ENCODE data around the gene FBXO39. TPM values are rescaled to one million over a fixed set of nuclear protein-coding genes. Genes with fewer than 3 reads are reported as not detected.
"Not testable (repeated sequence)": the region's sequence is repeated elsewhere in the genome, so short reads cannot be mapped to it uniquely, and the experiment has no call there.

FBXO39 gene
- total RNA-seq, 1 experiment from 2014 or later = not detected

DNA sequence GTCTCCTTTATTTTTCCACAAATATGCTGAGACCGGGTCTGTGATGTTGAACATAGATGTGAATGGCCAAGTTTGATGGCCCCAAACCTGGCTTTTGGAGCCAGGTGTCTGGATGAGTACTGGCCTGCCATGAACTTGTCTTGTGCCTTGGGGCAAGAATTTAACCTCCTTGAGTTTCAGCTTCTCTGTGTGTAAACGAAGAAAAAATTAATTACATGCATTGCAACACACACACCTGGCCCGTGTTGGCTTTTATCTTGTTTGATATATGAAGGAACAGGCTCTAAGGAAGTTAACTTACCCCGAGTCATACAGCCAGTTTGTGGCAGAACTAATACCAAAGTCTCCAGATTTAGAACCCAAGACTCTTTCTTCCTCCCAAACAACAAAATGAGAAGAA is 13.1 kb downstream of the FBXO39 start:
- DNase-seq (ENCODE audit: low read depth) = no peak

DNA sequence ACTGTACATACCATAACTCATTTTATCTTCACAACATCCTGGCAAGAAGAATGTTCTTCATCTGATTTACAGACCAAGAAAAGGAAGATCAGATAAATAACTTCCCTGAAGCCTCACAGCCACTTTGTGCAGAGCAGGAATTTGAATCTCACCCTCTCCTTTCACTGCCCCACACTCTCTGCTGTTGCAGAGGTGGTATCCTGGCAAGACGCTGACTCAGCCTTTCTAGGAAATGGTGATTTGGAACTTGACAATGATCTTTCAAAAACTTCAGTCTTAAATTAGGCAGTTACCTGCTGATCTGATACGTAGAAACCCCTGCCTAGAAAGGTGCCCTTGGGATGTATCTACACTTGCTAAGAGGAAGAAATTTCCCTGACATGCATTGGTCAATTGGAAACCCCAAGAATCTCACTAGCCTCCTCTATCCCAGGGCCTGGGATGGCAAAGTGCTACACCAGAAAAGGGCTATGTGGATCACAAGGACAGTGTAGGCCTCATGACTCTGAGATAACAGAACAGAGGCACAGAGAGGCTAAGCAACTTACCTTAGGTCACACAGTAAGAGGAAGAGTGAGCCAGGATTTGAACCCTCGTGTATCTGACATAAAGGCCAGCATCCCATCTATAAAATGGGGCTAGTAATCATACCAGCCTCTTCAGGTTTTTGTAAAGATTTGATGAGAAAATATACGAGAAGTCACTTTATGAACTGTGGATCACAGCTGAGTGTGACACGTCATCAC is 17.9 kb downstream of the FBXO39 start:
- no peak for DNase-seq (ENCODE audit: low read depth)

DNA sequence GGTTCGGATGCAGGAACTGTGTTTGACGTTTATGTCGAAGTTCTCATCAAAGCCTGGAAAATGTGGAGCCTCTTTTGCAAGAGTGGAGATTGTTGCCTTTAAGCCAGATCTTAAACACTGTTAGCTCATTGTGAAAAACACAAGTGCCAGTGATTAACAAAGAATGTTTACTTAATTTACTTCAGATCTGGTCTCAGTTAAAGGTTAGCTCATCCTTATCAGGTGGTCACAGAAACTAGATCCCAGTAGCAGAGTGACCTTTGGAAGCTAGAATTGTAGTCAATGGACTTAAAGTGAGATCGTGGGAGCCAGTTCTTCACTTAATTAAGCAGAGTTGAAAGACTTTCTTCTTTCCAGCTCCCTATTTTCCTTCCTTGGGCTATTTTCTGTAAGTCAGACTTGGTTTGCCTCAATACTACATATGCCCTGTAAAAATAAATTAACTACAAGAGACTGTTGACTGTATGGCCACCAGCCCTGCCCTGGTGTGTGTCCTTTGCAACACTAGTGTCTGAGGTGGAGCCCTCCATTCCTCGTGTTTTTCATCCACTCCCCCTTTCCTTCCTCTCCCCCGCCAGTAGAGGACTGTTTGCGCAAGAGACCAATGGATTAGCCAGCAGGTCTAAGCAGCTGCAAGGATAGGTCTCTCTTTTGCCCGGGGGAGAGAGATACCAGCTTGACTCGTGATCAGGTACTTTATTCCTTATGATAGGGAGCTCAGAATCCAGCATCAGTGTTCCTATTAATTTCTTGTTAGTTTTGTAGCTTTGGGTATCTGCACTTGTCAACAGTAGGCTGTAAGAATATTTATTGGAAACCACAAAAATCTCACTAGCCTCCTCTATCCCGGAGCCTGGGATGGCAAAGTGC is 20.2 kb downstream of the FBXO39 start:
- DNase-seq (ENCODE audit: low read depth) = no peak

DNA sequence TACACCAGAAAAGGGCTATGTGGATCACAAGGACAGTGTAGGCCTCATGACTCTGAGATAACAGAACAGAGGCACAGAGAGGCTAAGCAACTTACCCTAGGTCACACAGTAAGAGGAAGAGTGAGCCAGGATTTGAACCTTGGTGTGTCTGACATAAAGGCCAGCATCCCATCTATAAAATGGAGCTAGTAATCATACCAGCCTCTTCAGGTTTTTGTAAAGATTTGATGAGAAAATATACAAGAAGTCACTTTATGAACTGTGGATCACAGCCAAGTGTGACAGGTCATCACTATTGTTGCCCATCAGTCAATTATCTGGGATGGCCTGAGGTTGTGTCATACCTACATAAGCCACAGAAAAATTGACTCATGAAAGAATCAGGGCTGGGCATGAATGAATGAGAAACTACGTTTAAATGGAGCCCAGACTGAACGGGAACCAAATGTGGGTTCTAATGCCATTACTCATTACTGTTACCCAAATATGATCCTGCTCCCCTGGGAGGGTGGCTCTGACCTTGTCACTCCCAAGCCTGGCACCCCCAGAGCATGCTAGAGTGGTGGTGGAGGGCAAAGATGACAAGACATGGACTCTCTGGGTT is 21.0 kb downstream of the FBXO39 start:
- peak; percentile 47 for DNase-seq (ENCODE audit: low read depth)

DNA sequence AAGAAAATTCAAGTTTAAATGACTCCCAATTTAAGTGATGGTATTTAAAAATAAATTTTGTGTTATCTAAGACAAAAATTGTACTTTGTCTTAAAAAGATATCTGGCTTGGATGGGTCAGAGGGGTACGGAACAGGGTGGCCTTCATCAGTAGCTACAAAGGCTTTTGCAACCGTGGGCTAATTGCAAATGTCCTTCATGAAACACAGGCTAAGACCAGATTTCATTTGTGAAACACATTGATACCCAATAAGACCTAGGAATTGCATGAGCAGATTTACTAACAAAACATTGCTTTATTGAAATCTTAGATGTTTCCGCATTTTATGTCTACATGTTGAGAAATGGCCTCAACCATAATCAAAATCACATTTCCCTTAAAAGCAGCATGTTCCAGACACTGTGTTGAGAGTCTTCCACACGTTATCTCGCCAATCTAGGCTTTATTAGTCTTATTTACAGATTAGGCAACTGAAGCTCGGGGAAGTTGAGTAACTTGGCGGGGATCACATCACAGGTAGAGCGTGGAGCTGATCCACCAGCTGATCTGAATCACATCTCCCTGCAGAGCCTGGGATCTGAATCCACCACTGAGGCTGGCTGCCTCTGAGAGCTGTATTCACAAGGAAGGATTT is 21.8 kb downstream of the FBXO39 start:
- DNase-seq (ENCODE audit: low read depth) = no peak

DNA sequence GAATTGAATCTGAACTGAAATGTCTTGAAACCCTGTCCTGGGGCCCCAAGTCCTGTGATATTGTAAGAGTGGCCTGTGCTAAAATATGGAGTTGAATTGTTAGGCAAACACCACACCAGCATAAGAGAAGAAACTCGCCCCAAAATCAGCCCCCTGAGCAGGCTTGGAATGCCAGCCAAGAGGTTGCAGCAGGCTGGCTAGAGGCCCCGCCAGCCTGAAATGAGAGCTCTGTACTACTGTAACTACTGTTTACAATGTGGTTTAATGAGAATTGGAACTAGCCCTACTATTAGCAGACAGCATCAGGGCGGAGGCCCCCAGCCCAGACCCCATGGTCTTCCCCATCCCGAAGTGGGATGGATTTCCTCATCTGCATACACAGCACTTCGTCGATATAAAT is 23.7 kb downstream of the FBXO39 start:
- DNase-seq (ENCODE audit: low read depth) = no peak

DNA sequence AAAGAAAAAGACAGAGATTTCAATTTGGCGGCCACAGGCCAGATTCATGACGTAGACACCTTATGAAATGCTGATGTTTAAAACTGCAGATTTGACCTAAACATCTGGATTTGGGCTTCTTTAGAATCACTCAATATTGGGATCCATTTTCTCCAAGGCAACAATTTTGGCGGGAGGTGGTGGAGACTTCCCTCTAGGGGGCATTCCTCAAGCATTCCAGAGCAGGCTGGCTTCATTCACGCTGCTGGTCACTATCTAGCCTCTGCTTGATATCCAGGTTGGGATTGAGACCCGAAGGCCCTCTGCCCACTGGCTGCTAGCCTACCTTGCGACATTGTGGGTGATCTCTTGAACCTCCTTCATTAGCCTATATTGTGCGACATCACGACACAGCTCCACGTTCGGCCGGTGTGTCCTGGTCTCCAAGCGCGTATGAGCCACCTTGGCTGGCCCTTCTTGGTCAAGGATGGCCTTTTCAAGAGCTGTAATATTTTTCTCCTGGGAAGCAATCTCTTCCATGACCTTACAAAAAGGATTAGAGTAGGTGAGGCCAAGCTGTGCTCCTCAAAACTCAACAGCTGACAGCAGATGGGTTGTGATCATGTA is 24.5 kb downstream of the FBXO39 start:
- DNase-seq (ENCODE audit: low read depth) = no peak

DNA sequence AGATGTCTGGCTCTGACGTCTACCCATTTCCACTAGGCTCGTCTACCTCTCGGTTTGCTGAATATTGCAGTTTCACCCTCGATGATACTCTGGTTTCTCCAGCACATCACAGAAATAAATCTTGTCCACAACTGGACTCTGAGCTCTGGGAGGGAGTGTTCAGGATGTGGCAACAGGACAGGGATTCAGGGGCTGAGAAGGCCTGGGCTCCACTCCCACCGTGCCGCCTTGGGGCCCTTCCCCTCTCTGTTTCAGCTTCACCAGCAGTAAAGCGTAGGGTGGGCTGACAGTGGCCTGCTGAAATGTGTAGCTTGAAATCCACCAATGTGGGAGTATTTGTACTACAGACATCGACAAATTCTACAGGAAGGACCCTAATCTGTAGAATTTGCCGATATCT is 35.5 kb downstream of the FBXO39 start:
- no peak for DNase-seq (ENCODE audit: low read depth)

DNA sequence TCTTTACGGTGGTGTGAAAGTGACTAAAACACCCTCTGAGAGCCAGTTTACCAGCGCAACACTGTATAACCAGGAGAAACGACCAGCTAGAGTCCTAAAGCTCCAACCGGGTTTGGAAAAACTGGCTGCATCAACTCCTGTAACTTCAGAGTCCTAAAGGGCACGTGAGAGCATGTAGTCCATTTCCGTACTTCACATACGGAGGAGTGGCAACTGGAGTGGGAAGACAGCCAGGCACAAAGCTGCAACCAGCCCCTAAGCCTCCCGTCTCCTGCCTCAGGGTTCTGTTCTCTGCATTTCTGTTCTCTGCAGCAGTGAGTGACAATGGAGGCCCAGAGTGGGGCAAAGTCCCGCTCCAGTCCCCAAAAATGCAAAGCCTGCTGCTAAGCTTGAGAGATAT is 36.3 kb downstream of the FBXO39 start:
- DNase-seq (ENCODE audit: low read depth) = no peak

DNA sequence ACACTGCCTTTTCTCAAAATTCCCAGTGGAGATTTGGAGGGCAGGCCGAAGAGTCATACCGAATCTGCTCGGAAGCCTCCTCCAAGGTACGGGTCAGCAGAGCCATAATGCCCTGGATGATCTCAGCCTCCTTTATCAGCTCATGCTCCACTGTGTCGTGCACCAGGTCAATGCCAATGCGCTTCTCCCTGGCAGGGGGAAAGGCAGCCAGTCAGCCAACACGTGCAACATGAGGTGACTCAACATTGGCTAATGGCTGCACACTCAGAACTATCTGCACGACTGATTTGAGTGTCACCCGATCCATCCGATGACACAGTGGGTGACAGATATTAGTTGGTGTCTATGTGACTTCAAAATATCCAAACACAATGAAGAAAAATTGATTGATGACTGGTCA is 39.8 kb downstream of the FBXO39 start:
- no peak for DNase-seq (ENCODE audit: low read depth)

DNA sequence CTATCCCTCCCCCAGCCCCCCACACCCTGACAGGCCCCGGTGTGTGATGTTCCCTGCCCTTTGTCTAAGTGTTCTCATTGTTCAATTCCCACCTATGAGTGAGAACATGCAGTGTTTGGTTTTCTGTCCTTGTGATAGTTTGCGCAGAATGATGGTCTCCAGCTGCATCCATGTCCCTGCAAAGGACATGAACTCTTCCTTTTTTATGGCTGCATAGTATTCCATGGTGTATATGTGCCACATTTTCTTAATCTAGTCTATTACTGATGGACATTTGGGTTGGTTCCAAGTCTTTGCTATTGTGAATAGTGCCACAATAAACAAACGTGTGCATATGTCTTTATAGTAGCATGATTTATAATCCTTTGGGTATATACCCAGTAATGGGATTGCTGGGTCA is 40.4 kb downstream of the FBXO39 start:
- not testable (repeated sequence) for DNase-seq (ENCODE audit: low read depth)

DNA sequence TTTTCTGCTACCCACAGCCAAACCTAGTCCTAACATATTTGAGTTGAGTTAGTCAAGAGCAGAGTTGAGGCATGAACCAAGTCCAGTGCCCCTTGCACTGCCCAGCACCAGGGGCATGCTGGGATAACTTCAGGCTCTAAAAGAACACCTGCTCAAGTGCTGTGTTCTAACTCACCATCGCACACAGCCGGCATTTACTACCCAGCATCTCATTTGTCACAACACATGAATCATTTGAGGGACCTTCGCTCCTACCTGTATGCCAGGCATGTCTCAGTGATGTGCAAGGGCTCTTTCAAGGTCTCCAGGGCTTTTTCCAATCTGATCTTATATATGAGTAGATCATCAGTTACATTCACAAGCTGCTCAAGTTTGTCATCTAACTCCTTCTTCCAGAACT is 42.9 kb downstream of the FBXO39 start:
- no peak for DNase-seq (ENCODE audit: low read depth)

DNA sequence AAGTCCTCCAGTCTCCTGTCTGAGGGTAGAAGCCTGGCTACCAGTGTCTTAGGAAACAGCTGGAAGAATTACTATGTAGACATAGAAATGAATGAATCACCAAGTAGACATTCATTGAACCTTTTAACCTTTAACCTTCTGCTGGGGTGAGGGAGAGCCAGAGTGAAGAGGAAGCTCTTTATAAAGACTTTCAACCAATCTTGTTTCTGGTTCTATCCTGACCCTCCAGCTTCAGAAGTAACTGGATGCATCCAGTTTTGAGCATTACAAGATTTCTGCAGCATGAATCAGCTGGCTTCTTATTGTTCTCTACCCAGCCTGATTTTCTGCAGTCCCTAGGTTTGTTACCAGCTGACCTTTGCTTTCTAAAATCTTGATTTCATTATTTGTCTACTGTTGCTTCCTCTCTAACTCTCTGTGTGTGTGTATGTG is 47.0 kb downstream of the FBXO39 start:
- peak; percentile 23 for DNase-seq (ENCODE audit: low read depth)

DNA sequence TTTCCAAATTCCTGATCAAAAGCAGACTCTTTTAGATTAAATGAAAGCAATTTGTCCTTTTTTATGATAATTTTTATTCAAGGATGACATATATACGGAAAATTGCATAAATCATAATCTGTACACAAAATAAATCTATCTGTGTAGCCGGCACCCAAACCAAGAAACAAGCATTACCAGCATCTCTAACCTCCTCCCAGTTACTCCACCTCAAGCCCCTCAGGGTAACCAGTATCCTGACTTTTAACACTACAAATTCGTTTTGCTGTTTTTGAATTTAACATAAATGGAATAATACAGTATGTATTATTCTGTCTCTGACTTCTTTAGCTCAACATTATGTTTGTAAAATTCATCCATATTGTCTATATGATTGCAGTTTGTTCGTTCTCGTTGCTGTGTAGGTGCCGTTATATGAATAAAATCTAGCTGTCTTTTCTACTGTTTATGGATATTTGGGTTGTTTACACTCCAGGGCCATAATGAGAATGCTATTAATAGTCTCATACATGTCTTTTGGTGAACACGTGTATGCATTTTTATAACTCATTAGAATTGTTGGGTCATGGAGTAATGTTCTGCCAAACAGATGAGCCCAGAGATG is 54.5 kb downstream of the FBXO39 start:
- DNase-seq (ENCODE audit: low read depth) = no peak

DNA sequence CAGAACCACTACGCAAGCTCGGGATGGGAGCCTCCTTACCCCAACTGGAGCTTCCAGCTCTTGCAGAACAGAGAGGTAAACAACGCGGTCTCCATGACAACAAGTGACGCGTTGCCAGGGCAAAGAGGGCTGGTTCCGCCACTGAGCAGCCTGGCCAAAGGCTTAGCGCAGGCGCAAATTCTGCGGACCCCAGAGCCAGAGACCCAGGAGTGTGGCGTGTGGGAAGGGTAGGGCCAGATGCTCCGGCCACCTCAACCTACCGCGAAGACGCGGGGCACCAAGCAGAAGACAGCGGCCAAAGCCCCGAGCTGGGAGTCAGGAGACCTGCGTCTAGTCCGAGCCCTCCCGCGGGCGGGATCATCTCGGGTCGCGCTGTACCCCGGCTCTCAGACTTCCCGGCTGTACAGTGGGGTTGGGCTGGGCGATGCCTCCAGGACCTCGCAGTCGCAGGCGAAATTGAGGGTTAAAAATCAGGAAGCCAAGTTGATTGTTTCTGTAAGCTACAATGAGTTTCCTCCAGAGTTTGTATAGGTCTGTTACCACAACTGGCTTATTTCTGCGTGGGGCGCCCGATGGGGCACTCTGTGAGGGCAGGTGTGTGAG is 55.7 kb downstream of the FBXO39 start, which contains the start of gene TEKT1:
Gene TEKT1, minus strand, starts transcription at position 69 of the 603 bp plus-strand sequence. CDS start 1,353 bp downstream, outside the sequence.
- no peak for DNase-seq (ENCODE audit: low read depth)

Small RNAs within 50 kb of the gene (small RNA-seq; reads per million reads assigned to genes)
- not detected for gene AC004706.2

Other genes starting within 250 kb of the FBXO39 start
- gene PITPNM3, start 219.7 kb upstream of the FBXO39 start, total RNA-seq (2014; rRNA removed; shearing (Covaris generic)) = 0.32 and 0.33 TPM in 2 replicates
- gene KIAA0753, start 135.5 kb upstream of the FBXO39 start, total RNA-seq (2014; rRNA removed; shearing (Covaris generic)) = 14.0 and 14.2 TPM in 2 replicates
- 108 and 116 TPM in 2 replicates for gene TXNDC17, start 135.2 kb upstream of the FBXO39 start, total RNA-seq (2014; rRNA removed; shearing (Covaris generic))
- gene MED31, start 124.6 kb upstream of the FBXO39 start, total RNA-seq (2014; rRNA removed; shearing (Covaris generic)) = 37.8 and 48.5 TPM in 2 replicates
- 0.23 and 0.31 TPM in 2 replicates for gene C17orf100, start 124.5 kb upstream of the FBXO39 start, total RNA-seq (2014; rRNA removed; shearing (Covaris generic))
- gene SLC13A5, start 62.8 kb upstream of the FBXO39 start, total RNA-seq (2014; rRNA removed; shearing (Covaris generic)) = not detected in 2 replicates
- gene XAF1, start 20.2 kb upstream of the FBXO39 start, total RNA-seq (2014; rRNA removed; shearing (Covaris generic)) = not detected in 2 replicates
- not detected in 2 replicates for gene TEKT1, start 55.5 kb downstream of the FBXO39 start, total RNA-seq (2014; rRNA removed; shearing (Covaris generic))
- gene ALOX12, start 219.8 kb downstream of the FBXO39 start, total RNA-seq (2014; rRNA removed; shearing (Covaris generic)) = not detected in 2 replicates
- gene RNASEK, start 236.4 kb downstream of the FBXO39 start, total RNA-seq (2014; rRNA removed; shearing (Covaris generic)) = 201 and 360 TPM in 2 replicates
- gene BCL6B, start 246.8 kb downstream of the FBXO39 start, total RNA-seq (2014; rRNA removed; shearing (Covaris generic)) = not detected in 2 replicates

All from HT1080 (cell line).